M059J (cell line): ENCODE measurements around the gene HSP90AA1. TPM values are rescaled to one million over a fixed set of nuclear protein-coding genes. Genes with fewer than 3 reads are reported as not detected.
"Not testable (repeated sequence)": the region's sequence is repeated elsewhere in the genome, so short reads cannot be mapped to it uniquely, and the experiment has no call there.

Experiments
- DNase-seq: peaks from one replicate; pipeline ENCODE4 v3.0.0-alpha.2; 2012; ENCODE audit warnings: low read depth
- total RNA-seq: library from RNA; depleted of rRNA; stranded (reverse); fragments of >200 nt; shearing (Covaris generic); gene quantifications from 2 replicates; pipeline ENCODE4 v1.2.3, GENCODE V29; 2014

The HSP90AA1 gene
- total RNA-seq, 1 experiment from 2014 or later, result 355 TPM

- no peak for DNase-seq
Observed at GRCh38 chr14:102094101-102094500, 7.3 kb upstream of the HSP90AA1 start.

GRCh38 chr14:102092806-102093205 lies 6.0 kb upstream of the HSP90AA1 start:
- DNase-seq, result no peak

GRCh38 chr14:102090713-102091112 lies 3.9 kb upstream of the HSP90AA1 start:
- DNase-seq, result no peak

GRCh38 chr14:102089621-102090343 lies 2.9 kb upstream of the HSP90AA1 start:
- DNase-seq, result no peak

DNA sequence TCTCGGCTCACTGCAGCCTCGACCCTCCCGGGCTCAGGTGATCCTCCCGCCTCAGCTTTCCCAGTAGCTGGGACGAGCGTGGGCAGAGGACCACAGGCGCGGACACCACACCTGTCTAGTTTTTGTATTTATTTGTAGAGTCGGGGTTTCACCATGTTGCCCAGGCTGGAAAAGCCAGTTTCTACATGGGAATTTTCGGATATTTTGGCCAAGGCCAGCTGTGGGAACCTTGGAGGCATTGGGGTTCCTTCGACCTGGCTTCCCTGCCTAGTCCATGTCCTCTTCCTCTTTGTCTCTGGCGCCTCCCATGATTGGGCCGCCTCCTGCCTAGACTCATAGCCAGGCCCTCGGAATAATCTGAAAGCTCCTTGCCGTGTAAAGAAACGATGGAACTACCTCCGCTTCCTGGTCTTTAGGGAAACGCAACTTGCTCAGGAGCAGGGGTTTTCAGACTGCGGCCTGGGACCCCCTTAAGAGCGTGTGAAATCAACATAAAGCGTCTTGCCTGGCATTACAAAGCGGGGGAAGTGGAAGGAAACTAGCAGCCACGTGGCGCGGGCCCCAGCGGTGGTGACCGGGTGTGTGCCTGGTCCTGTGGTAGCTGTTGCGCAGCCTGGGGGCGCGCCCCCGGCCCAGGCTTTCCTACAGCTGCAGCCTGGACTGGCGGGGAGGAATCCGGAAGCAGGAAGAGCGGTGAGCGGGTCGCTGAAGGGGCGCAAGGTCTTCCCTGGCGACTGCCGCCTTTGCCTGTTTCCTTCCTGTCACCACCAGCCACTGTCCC lies 1.4 kb upstream of the HSP90AA1 start:
- DNase-seq, result no peak

GRCh38 chr14:102087762-102088011 lies 843 bp upstream of the HSP90AA1 start:
- no peak for DNase-seq

DNA sequence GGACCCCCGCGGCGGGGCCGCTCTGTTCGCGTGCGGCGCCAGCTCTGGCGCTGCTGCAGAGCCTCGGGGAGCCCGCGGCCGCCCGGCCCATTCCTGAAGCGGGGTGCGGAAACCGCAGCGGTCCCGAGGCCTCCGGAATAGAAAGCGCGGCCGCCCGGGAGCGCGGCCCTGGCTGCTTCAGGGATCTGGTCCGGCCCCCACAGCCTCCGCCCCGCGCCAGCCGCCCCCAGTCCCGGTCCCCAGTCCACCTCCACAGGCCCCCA lies 204 bp downstream of the HSP90AA1 start:
- DNase-seq, result no peak

DNA sequence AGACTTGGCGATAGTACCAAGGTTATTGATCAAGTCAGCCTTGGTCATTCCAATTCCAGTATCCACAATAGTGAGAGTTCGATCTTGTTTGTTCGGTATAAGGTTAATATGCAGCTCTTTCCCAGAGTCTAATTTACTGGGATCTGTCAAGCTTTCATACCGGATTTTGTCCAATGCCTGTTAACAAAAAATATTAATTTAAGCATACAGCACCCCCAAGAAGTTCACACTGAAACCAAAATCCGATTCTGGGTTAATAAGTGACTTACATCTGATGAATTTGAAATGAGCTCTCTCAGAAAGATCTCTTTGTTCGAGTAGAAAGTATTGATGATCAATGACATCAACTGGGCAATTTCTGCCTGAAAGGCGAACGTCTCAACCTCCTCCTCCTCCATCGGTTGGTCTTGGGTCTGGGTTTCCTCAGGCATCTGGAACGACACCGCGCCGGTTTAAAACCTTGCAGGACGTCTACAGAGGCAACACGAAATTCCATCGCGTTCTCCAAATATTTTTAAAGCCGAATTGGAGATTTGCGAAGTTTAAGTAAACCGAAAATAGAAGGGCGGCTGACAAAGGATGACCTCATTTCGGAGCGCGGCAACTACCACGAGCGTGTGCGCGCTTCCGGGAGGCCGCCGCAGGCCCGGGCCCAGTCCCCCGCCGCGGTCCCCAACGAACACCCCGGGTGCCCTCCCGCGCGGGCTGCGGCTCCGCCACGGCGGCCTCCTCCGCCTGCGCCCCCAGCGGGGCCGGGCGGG lies 716 bp downstream of the HSP90AA1 start:
- peak; percentile 46 for DNase-seq

GRCh38 chr14:102085488-102085887 lies 1.4 kb downstream of the HSP90AA1 start:
- DNase-seq, result no peak

GRCh38 chr14:102084931-102085330 lies 1.9 kb downstream of the HSP90AA1 start:
- no peak for DNase-seq

GRCh38 chr14:102084522-102084921 lies 2.3 kb downstream of the HSP90AA1 start:
- DNase-seq, result not testable (repeated sequence)

GRCh38 chr14:102081231-102082080 lies 5.4 kb downstream of the HSP90AA1 start:
- DNase-seq, result no peak

DNA sequence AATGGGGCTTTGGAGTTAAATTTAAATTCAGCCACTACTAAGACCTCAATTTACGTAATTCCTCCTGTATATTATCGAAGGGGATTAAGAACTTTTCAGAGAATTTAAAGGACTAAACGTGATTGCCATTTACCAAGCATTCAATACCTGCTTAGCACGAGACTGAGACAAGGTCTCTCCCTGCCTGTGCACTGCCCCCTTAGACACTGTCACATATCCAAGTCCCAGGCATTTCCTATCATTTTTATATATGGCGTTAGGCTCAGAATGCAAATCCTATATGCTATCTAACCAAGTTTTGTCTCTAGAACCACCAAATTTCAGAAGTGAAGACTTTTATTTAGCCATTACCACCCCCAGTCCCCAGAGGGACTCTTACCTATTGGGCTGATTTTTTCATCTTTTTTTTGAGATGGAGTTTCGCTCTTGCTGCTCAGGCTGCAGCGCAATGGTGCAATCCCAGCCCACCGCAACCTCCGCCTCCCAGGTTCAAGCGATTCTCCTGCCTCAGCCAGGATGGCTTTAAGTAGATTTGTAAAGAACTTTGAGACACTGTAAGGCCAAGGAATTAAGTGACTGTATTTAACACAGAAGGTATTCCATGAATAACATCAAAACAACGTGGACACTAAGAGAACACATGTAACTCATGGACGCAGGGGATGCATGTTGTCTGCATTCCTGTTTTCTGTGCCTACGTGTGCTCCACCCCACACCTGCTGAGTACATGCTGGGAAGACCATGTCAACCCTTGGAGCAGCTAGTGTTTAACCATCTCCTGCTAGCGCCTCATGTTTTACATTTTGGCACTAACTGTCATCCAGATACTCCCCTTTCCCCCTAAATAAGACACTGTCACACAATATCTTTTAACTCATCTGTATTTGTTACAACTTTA lies 6.4 kb downstream of the HSP90AA1 start:
- DNase-seq, result no peak

GRCh38 chr14:102079700-102079979 lies 7.2 kb downstream of the HSP90AA1 start:
- no peak for DNase-seq

DNA sequence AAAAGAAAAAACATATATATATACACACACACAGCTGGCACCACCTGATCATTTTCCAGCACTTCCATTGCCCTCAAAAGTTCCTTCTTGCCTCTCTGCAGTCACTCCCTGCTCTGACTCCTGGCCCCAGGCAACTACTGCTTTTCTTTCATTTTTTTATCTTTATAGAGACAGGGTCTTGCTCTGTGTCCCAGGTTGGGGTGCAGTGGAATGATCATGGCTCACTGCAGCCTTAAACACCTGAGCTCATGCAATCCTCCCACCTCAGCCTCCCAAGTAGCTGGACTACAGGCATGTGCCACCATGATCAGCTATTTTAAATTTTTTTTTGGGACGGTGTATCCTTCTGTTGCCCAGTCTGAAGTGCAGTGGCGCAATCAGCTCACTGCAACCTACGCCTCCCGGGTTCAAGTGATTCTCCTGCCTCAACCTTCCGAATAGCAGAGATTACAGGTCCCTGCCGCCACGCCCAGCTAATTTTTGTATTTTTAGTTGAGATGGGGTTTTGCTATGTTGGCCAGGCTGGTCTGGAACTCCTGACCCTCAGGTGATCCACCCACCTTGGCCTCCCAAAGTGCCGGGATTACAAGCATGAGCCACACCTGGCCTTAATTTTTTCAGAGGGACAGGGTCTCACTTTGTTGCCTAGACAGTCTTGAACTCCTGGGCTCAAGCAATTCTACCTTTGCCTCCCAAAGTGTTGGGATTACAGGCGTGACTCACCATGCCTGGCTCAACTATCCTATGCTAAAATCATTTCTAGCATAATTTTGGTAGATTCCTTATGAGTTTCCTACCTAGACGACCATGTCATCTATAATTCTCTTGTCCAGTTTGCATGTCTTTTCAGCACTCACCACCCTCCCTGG lies 7.8 kb downstream of the HSP90AA1 start:
- DNase-seq, result no peak

DNA sequence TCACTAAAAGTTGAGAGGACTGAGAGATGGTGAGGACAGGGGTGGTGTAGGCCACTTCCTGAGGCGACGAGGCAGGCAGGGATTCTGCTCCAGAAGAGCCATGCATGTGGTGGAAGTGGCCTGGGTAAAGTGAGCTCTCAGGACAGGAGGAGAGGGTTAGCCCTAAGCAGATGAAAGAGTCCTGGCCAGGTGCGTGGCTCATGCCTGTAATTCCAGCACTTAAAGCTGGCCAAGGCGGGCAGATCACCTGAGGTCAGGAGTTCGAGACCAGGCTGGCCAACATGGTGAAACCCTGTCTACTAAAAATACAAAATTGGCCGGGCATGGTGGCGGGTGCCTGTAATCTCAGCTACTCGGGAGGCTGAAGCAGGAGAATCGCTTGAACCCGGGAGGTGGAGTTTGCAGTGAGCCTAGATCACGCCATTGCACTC lies 8.5 kb downstream of the HSP90AA1 start:
- DNase-seq, result not testable (repeated sequence)

DNA sequence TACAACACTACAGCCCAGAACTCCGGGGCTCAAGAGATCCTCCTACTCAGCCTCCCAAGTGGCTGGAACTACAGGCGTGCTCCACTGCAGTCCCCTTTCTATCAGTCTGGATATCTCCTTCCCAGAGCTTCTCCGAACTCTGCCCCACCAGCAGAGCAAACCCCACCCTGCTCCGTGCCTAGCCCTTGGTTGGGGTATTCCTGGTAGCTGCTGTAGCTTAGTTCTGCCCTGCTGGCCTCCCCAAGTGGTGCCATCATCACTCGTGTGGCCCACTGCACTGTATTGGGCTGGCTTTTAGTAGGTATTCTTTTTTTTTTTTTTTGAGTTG lies 9.5 kb downstream of the HSP90AA1 start:
- no peak for DNase-seq

GRCh38 chr14:102075155-102075554 lies 11.7 kb downstream of the HSP90AA1 start:
- no peak for DNase-seq

GRCh38 chr14:102074415-102074964 lies 12.4 kb downstream of the HSP90AA1 start:
- DNase-seq, result peak; percentile 10
